ENCODE results near the gene PARK7. TPM values are rescaled to one million over a fixed set of nuclear protein-coding genes. Genes with fewer than 3 reads are reported as not detected.

PARK7 gene
- polyA plus RNA-seq, 2 donors: 146 to 184 TPM

DNA sequence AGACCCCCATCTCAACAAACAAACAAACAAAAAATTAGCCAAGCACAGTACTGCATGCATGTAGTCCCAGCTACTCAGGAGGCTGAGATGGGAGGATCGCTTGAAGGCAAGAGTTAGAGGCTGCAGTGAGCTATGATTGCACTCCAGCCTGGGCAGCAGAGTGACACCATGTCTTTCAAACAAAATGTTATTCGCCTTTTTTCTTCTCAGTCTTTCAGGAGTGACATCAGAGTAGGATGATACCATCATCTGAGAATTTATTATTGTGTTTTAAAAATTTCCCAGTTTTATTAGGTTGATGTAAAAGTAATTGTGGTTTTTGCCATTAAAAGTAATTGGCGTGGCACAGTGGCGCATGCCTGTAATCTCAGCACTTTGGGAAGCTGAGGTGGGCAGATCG, 10.8 kb downstream of the PARK7 start:
- H3K27me3 ChIP-seq (ENCODE audit: control insufficient read depth in 1 of 2, insufficient read depth in 2 of 2, low read length in 2 of 2): no peaks in the 10 kb centered on the region
- 96 to 97% methylated on average over 5 of the region's 5 CpGs for WGBS, 2 donors
- no peak overlapping the region for H3K4me3 ChIP-seq (ENCODE audit: low read depth in 1 of 2, low read length in 2 of 2)
- H3K36me3 ChIP-seq (ENCODE audit: control insufficient read depth in 2 of 2, insufficient read depth in 2 of 2, low read length in 1 of 2): peaks cover 12 to 15% of the 10 kb centered on the region in 2 donors
- H3K4me1 ChIP-seq (ENCODE audit: control insufficient read depth in 2 of 2, insufficient read depth in 2 of 2, low read length in 1 of 2): no peaks in the 10 kb centered on the region
- H3K9me3 ChIP-seq (ENCODE audit: control insufficient read depth in 2 of 2, insufficient read depth in 1 of 2, low read depth in 1 of 2, low read length in 1 of 2): no peaks in the 10 kb centered on the region
- H3K27ac ChIP-seq (ENCODE audit: low read depth in 2 of 2, low read length in 1 of 2): no peak overlapping the region

DNA sequence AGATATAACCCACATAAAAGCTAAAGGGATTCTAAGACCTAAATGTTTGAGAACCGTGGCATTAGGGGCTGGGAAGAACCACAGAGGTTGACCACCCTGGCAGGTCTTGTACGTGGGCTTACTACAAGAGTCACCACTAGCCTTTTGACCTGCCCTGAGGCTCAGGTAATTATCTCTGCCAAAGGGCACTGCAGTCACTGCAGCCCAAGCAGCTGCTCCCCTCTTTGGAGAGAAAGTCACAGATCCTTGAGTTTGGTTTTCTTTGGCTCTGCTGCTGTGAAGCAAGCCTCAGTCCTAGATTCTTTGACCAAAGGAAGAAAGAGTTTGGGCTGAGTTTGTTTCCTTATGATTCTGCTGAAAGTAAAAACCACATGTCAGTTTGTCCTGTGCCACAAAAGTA, 11.6 kb downstream of the PARK7 start:
- peaks cover 12 to 15% of the 10 kb centered on the region in 2 donors for H3K36me3 ChIP-seq (ENCODE audit: control insufficient read depth in 2 of 2, insufficient read depth in 2 of 2, low read length in 1 of 2)

DNA sequence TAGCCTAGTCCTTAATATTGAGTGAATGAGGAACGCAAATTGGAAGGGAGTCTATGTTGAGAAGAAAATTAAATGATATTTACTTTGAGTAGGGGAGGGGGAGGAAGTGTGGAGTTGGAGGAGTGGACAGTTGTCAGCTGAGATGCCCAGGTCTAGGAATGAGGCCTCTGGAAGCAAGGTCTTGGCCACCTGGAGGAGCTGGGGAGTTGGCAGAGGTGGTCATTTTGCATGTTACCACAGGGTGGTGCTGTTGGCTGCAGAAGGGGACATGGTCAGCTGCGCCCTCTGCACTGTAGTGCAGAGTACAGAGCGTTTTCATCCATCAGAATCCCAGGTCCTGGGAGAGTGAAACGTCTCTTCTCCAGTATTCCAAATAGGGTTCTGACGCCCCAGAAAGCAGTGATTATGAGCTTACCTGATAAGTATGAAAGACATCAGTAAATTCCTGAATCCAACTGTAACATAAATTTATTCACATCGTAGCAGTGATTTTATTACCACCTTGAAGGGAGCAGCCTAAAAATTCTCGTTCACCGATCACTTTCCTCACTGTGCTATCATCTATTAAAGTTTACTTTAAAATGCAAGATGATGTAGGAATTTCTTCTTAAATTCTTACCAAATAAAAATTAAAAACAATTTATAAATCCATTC, 13.8 kb downstream of the PARK7 start:
- no peaks in the 10 kb centered on the region for H3K4me1 ChIP-seq (ENCODE audit: control insufficient read depth in 2 of 2, insufficient read depth in 2 of 2, low read length in 1 of 2)
- H3K4me3 ChIP-seq (ENCODE audit: low read depth in 1 of 2, low read length in 2 of 2): no peak overlapping the region
- 56 to 60% methylated on average over 8 of the region's 8 CpGs for WGBS, 2 donors
- peaks cover 7 to 18% of the 10 kb centered on the region in 2 donors for H3K36me3 ChIP-seq (ENCODE audit: control insufficient read depth in 2 of 2, insufficient read depth in 2 of 2, low read length in 1 of 2)
- H3K27me3 ChIP-seq (ENCODE audit: control insufficient read depth in 1 of 2, insufficient read depth in 2 of 2, low read length in 2 of 2): no peaks in the 10 kb centered on the region
- no peak overlapping the region for H3K27ac ChIP-seq (ENCODE audit: low read depth in 2 of 2, low read length in 1 of 2)
- no peaks in the 10 kb centered on the region for H3K9me3 ChIP-seq (ENCODE audit: control insufficient read depth in 2 of 2, insufficient read depth in 1 of 2, low read depth in 1 of 2, low read length in 1 of 2)

More for the DNA sequence above, 11.6 kb downstream of the PARK7 start:
- WGBS, 2 donors: 89 to 92% methylated on average over 2 of the region's 2 CpGs
- Histone ChIP-seq H3K9me3 (ENCODE audit: control insufficient read depth in 2 of 2, insufficient read depth in 1 of 2, low read depth in 1 of 2, low read length in 1 of 2) (no peaks in the 10 kb centered on the region), H3K27ac (ENCODE audit: low read depth in 2 of 2, low read length in 1 of 2) (no peak overlapping the region), H3K4me1 (ENCODE audit: control insufficient read depth in 2 of 2, insufficient read depth in 2 of 2, low read length in 1 of 2) (no peaks in the 10 kb centered on the region), H3K27me3 (ENCODE audit: control insufficient read depth in 1 of 2, insufficient read depth in 2 of 2, low read length in 2 of 2) (no peaks in the 10 kb centered on the region), H3K4me3 (ENCODE audit: low read depth in 1 of 2, low read length in 2 of 2) (no peak overlapping the region)

DNA sequence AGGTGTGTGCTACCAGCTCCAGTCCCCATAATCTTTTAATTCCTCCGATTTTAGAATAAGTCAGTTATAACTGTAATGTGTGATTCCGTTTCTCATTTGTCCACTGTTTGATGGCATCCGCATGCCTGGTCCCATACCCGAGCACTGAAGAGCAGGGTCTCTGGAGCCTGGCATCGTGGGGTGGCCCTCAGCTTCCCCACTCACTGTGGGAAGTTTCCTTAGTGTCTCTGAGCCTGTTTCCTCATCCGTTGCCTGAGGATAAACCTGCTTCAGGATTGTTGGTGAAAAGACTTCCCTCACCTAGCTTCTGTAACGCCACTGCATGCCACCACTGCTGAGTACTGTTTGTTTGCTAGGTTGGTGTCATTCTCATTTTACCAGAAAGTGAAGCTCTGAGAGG, 19.5 kb downstream of the PARK7 start:
- Histone ChIP-seq H3K36me3 (ENCODE audit: control insufficient read depth in 2 of 2, insufficient read depth in 2 of 2, low read length in 1 of 2) (peaks cover 4 to 28% of the 10 kb centered on the region in 2 donors), H3K4me1 (ENCODE audit: control insufficient read depth in 2 of 2, insufficient read depth in 2 of 2, low read length in 1 of 2) (no peaks in the 10 kb centered on the region), H3K27ac (ENCODE audit: low read depth in 2 of 2, low read length in 1 of 2) (no peak overlapping the region), H3K4me3 (ENCODE audit: low read depth in 1 of 2, low read length in 2 of 2) (no peak overlapping the region), H3K9me3 (ENCODE audit: control insufficient read depth in 2 of 2, insufficient read depth in 1 of 2, low read depth in 1 of 2, low read length in 1 of 2) (no peaks in the 10 kb centered on the region), H3K27me3 (ENCODE audit: control insufficient read depth in 1 of 2, insufficient read depth in 2 of 2, low read length in 2 of 2) (no peaks in the 10 kb centered on the region)
- 79 to 81% methylated on average over 7 of the region's 7 CpGs for WGBS, 2 donors

DNA sequence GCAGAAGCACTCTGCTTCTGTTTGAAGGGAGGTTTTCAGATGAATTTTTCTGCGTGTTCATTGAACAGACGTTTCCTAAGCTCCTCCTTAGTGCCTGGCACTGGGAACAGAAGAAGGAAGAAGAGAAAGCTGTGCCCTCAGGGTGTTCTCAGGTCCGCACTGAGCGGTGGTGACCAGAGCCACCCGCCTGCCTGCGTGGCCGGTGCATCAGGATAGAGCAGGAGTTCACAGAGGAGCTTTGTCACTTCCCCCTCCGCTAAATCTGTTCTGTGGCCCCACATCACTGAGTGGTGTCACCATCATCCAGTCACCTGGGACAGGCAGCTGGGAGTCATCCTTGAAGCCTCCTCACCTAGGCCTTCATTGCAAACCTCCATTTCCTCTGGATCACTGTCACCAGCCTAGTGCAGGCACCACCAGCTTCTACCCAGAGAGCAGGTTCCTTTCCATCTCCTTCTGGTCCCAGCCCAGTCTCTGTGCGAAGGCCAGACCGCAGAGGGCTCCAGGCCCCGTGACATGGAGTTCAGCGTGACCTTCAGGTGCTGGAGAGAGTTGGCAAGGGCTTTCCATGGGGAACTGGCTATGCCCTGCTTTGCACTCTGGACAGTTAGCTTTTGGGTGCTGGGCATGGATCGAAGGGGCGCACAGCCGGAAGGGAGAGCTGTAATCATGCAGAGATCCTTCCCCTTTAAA, 21.7 kb downstream of the PARK7 start:
- no peak overlapping the region for H3K27ac ChIP-seq (ENCODE audit: low read depth in 2 of 2, low read length in 1 of 2)
- WGBS, 2 donors: 87 to 90% methylated on average over 15 of the region's 15 CpGs

DNA sequence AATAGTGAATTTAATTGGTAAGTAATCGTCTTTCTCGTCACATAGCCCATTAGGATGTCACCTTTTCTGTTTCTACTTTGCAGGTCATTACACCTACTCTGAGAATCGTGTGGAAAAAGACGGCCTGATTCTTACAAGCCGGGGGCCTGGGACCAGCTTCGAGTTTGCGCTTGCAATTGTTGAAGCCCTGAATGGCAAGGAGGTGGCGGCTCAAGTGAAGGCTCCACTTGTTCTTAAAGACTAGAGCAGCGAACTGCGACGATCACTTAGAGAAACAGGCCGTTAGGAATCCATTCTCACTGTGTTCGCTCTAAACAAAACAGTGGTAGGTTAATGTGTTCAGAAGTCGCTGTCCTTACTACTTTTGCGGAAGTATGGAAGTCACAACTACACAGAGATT, 23.3 kb downstream of the PARK7 start:
- Histone ChIP-seq H3K9me3 (ENCODE audit: control insufficient read depth in 2 of 2, insufficient read depth in 1 of 2, low read depth in 1 of 2, low read length in 1 of 2) (no peaks in the 10 kb centered on the region), H3K36me3 (ENCODE audit: control insufficient read depth in 2 of 2, insufficient read depth in 2 of 2, low read length in 1 of 2) (peaks cover 6 to 29% of the 10 kb centered on the region in 2 donors), H3K4me1 (ENCODE audit: control insufficient read depth in 2 of 2, insufficient read depth in 2 of 2, low read length in 1 of 2) (no peaks in the 10 kb centered on the region), H3K27ac (ENCODE audit: low read depth in 2 of 2, low read length in 1 of 2) (no peak overlapping the region), H3K4me3 (ENCODE audit: low read depth in 1 of 2, low read length in 2 of 2) (no peak overlapping the region), H3K27me3 (ENCODE audit: control insufficient read depth in 1 of 2, insufficient read depth in 2 of 2, low read length in 2 of 2) (no peaks in the 10 kb centered on the region)
- 90 to 91% methylated on average over 15 of the region's 15 CpGs for WGBS, 2 donors

More for the DNA sequence above, 21.7 kb downstream of the PARK7 start:
- no peaks in the 10 kb centered on the region for H3K4me1 ChIP-seq (ENCODE audit: control insufficient read depth in 2 of 2, insufficient read depth in 2 of 2, low read length in 1 of 2)
- no peak overlapping the region for H3K4me3 ChIP-seq (ENCODE audit: low read depth in 1 of 2, low read length in 2 of 2)
- H3K9me3 ChIP-seq (ENCODE audit: control insufficient read depth in 2 of 2, insufficient read depth in 1 of 2, low read depth in 1 of 2, low read length in 1 of 2): no peaks in the 10 kb centered on the region
- H3K36me3 ChIP-seq (ENCODE audit: control insufficient read depth in 2 of 2, insufficient read depth in 2 of 2, low read length in 1 of 2): peaks cover 6 to 35% of the 10 kb centered on the region in 2 donors
- H3K27me3 ChIP-seq (ENCODE audit: control insufficient read depth in 1 of 2, insufficient read depth in 2 of 2, low read length in 2 of 2): no peaks in the 10 kb centered on the region

DNA sequence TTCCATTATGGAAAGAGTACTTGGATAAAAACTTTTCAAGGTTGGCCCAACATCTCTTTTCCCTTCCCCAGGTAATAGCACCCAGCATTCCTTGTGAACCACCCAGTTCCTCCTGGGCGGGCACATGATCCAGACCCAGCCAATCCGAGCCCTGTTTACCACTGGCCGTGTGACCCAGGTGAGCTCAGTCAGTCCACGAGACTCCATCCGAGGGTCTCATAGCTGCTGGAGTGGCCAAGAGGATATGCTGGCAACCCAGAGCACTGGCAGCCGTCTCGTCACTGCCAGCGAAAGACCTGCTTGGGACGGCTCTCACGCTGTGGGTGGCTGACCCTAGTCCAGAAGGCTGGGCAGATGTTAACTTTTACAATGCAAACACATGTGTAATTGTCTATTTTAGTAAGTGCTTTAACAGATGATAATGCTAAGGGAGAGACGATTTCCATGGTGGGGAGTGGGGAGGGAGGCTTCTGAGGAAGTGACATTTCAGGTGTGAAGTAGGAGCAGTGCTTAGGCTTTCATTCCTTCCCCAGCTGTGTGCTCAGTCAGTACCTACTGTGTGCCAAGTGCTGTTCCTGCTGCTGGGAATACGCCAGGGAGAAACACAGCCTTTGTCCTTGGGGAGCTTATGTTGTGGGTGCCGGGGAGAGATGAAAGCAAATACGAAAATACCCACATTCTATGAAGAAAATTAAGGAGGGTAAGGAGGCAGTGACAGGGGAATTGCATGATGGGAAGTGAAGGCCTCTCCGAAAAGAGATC, 24.5 kb downstream of the PARK7 start:
- no peaks in the 10 kb centered on the region for H3K27me3 ChIP-seq (ENCODE audit: control insufficient read depth in 1 of 2, insufficient read depth in 2 of 2, low read length in 2 of 2)

DNA sequence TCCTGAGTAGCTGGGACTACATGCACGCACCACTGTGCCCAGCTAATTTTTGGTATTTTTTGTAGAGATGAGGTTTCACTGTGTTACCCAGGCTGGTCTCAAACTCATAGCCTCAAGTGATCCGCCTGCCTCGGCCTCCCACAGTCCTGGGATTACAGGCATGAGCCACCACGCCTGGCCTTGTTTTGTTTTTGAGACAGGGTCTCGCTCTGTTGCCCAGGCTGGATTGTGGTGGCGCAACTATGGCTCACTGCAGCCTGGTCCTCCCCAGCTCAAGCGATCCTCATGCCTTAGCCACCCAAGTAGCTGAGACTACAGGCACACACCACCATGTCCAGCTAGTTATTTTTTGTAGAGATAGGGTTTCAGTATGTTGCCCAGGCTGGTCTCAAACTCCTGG, 26.0 kb downstream of the PARK7 start:
- Histone ChIP-seq H3K4me3 (ENCODE audit: low read depth in 1 of 2, low read length in 2 of 2) (no peak overlapping the region), H3K27me3 (ENCODE audit: control insufficient read depth in 1 of 2, insufficient read depth in 2 of 2, low read length in 2 of 2) (no peaks in the 10 kb centered on the region), H3K9me3 (ENCODE audit: control insufficient read depth in 2 of 2, insufficient read depth in 1 of 2, low read depth in 1 of 2, low read length in 1 of 2) (no peaks in the 10 kb centered on the region), H3K36me3 (ENCODE audit: control insufficient read depth in 2 of 2, insufficient read depth in 2 of 2, low read length in 1 of 2) (peaks cover 6 to 28% of the 10 kb centered on the region in 2 donors), H3K27ac (ENCODE audit: low read depth in 2 of 2, low read length in 1 of 2) (no peak overlapping the region), H3K4me1 (ENCODE audit: control insufficient read depth in 2 of 2, insufficient read depth in 2 of 2, low read length in 1 of 2) (peaks cover 0 to 2% of the 10 kb centered on the region in 2 donors)
- WGBS, 2 donors: 94 to 96% methylated on average over 7 of the region's 7 CpGs

More for the DNA sequence above, 24.5 kb downstream of the PARK7 start:
- H3K4me3 ChIP-seq (ENCODE audit: low read depth in 1 of 2, low read length in 2 of 2): no peak overlapping the region
- peaks cover 6 to 28% of the 10 kb centered on the region in 2 donors for H3K36me3 ChIP-seq (ENCODE audit: control insufficient read depth in 2 of 2, insufficient read depth in 2 of 2, low read length in 1 of 2)
- H3K9me3 ChIP-seq (ENCODE audit: control insufficient read depth in 2 of 2, insufficient read depth in 1 of 2, low read depth in 1 of 2, low read length in 1 of 2): no peaks in the 10 kb centered on the region
- WGBS, 2 donors: 83 to 87% methylated on average over 15 of the region's 15 CpGs
- H3K4me1 ChIP-seq (ENCODE audit: control insufficient read depth in 2 of 2, insufficient read depth in 2 of 2, low read length in 1 of 2): peaks cover 0 to under 1% of the 10 kb centered on the region in 2 donors
- no peak overlapping the region for H3K27ac ChIP-seq (ENCODE audit: low read depth in 2 of 2, low read length in 1 of 2)

DNA sequence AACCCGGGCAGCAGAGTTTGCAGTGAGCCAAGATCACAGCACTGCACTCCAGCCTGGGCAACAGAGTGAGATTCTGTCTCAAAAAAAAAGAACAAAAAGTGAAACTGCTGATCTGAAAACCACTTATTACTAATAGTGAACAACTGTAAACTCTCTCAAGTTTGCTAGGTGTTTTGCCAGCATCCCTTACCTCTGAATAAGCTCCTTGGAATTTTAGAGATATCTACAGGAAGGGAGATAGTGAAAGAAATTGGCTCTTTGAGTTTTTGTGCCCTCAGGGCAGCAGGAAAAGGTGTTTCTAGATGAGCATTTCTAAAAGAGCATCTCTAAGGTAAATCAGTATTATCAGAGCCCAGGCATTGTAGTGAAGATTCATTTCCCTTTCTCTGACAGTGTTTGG, 27.1 kb downstream of the PARK7 start:
- Histone ChIP-seq H3K36me3 (ENCODE audit: control insufficient read depth in 2 of 2, insufficient read depth in 2 of 2, low read length in 1 of 2) (peaks cover 6 to 24% of the 10 kb centered on the region in 2 donors), H3K4me3 (ENCODE audit: low read depth in 1 of 2, low read length in 2 of 2) (no peak overlapping the region), H3K9me3 (ENCODE audit: control insufficient read depth in 2 of 2, insufficient read depth in 1 of 2, low read depth in 1 of 2, low read length in 1 of 2) (no peaks in the 10 kb centered on the region), H3K27me3 (ENCODE audit: control insufficient read depth in 1 of 2, insufficient read depth in 2 of 2, low read length in 2 of 2) (no peaks in the 10 kb centered on the region), H3K27ac (ENCODE audit: low read depth in 2 of 2, low read length in 1 of 2) (no peak overlapping the region), H3K4me1 (ENCODE audit: control insufficient read depth in 2 of 2, insufficient read depth in 2 of 2, low read length in 1 of 2) (peaks cover 0 to 2% of the 10 kb centered on the region in 2 donors)
- WGBS, 2 donors: 62 to 86% methylated on average over 1 of the region's 1 CpG

Measured in esophagus (tissue), 2 donors.